SU-DHL-6 (cell line): ENCODE results near the gene RBMS3.

Experiments
- H2AFZ ChIP-seq: fragments of 200-600 bp; sonication (generic); 2 replicates; pipeline ENCODE4 v1.6.1; 2014; ENCODE audit warnings: low read depth, mild to moderate bottlenecking, moderate library complexity, mixed read lengths, antibody characterized with exemption, low read length; ENCODE audit not compliant: severe bottlenecking
- H3F3A ChIP-seq: fragments of 200-600 bp; shearing (Covaris generic); 2 replicates; pipeline ENCODE4 v1.6.0; 2016; ENCODE audit warnings: antibody characterized with exemption, mild to moderate bottlenecking; ENCODE audit not compliant: insufficient read depth
- H3K27ac ChIP-seq: fragments of 200-600 bp; sonication (generic); 2 replicates; pipeline ENCODE4 v1.5.1; 2016; ENCODE audit warnings: low read depth, mild to moderate bottlenecking, low read length, moderate library complexity, mixed read lengths
- H3K27me3 ChIP-seq: fragments of 200-600 bp; sonication (generic), shearing (Covaris generic); 2 replicates; pipeline ENCODE4 v1.6.0; 2014; ENCODE audit warnings: mild to moderate bottlenecking, low read length
- H3K36me3 ChIP-seq: fragments of 200-600 bp; sonication (generic); 2 replicates; pipeline ENCODE4 v1.6.1; 2014; ENCODE audit warnings: mild to moderate bottlenecking, low read length, mixed read lengths
- H3K4me2 ChIP-seq: fragments of 300-600, 200-600 bp; shearing (Covaris generic), sonication (generic); 2 replicates; pipeline ENCODE4 v1.6.0; 2014; ENCODE audit warnings: low read length, low read depth, mild to moderate bottlenecking; ENCODE audit not compliant: poor library complexity, severe bottlenecking
- H3K4me3 ChIP-seq: fragments of 200-600 bp; sonication (generic); 2 replicates; pipeline ENCODE4 v1.5.1; 2014; ENCODE audit warnings: antibody characterized with exemption, low read length, mild to moderate bottlenecking, mixed read lengths; ENCODE audit not compliant: insufficient read depth, poor library complexity, severe bottlenecking
- H3K79me2 ChIP-seq: fragments of 200-600 bp; sonication (generic); 2 replicates; pipeline ENCODE4 v1.6.1; 2014; ENCODE audit warnings: mild to moderate bottlenecking, low read length, moderate library complexity; ENCODE audit not compliant: insufficient read depth
- H3K9ac ChIP-seq: fragments of 200-600 bp; sonication (generic); 2 replicates; pipeline ENCODE4 v1.7.0; 2014; ENCODE audit warnings: mild to moderate bottlenecking, low read length
- H3K9me2 ChIP-seq: fragments of 200-600 bp; sonication (generic); replicated peaks from 2 replicates; pipeline ENCODE4 v1.6.1; 2014; ENCODE audit warnings: low read length; ENCODE audit not compliant: insufficient read depth
- H3K9me3 ChIP-seq: fragments of 200-600 bp; sonication (generic); 2 replicates; pipeline ENCODE4 v1.6.1; 2014; ENCODE audit warnings: low read length, mixed read lengths; ENCODE audit not compliant: insufficient read depth
- H4K20me1 ChIP-seq: fragments of 200-600 bp; sonication (generic); 2 replicates; pipeline ENCODE4 v1.6.1; 2014; ENCODE audit warnings: low read depth, mild to moderate bottlenecking, antibody characterized with exemption, low read length, moderate library complexity, mixed read lengths
- EZH2phosphoT487 ChIP-seq: fragments of 200-600 bp; sonication (generic), shearing (Covaris generic); conservative IDR thresholded peaks from 2 replicates; pipeline ENCODE4 v1.6.1; 2018; ENCODE audit warnings: mild to moderate bottlenecking, antibody characterized with exemption, low read length, moderate library complexity, mixed read lengths
- TF ChIP-seq, protein P1 (sequence below): fragments of 200-600 bp; sonication (generic); IDR thresholded peaks from one replicate; pipeline ENCODE4 v1.5.1; 2017; ENCODE audit warnings: antibody characterized with exemption, mild to moderate bottlenecking, low read length, moderate library complexity; ENCODE audit not compliant: insufficient read depth, poor library complexity, severe bottlenecking

RBMS3 gene

DNA sequence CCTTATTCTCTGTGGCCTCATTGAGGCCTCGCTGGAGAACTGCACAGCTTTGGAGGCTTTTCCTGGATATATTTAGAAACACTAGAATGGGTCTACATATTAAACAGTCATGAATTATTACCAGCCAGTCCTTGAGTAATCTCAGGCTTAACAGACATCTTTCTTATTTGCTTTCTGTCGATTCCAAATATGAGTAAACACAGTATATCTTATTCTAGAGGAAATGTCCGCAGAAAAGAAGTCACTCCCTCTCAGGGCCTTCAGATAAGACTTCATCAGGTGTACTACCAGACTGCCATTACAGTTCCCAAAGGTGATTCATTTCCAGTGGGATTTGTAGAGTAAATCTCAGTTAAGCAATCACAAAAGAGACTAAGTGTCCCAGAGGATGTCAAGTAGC is 310.7 kb downstream of the RBMS3 start:
- H3K27me3 ChIP-seq, result no peaks in the 10 kb centered on the region
- H3K36me3 ChIP-seq, result no peaks in the 10 kb centered on the region
- H3F3A ChIP-seq, result no peaks in the 10 kb centered on the region
- no peak overlapping the region for H3K4me2 ChIP-seq
- no peaks in the 10 kb centered on the region for H3K9me3 ChIP-seq
- no peak overlapping the region for H3K4me3 ChIP-seq
- no peaks in the 10 kb centered on the region for H4K20me1 ChIP-seq
- H2AFZ ChIP-seq, result no peak overlapping the region
- no peaks in the 10 kb centered on the region for H3K9me2 ChIP-seq
- no peaks in the 10 kb centered on the region for H3K79me2 ChIP-seq
- TF ChIP-seq, protein P1, sequence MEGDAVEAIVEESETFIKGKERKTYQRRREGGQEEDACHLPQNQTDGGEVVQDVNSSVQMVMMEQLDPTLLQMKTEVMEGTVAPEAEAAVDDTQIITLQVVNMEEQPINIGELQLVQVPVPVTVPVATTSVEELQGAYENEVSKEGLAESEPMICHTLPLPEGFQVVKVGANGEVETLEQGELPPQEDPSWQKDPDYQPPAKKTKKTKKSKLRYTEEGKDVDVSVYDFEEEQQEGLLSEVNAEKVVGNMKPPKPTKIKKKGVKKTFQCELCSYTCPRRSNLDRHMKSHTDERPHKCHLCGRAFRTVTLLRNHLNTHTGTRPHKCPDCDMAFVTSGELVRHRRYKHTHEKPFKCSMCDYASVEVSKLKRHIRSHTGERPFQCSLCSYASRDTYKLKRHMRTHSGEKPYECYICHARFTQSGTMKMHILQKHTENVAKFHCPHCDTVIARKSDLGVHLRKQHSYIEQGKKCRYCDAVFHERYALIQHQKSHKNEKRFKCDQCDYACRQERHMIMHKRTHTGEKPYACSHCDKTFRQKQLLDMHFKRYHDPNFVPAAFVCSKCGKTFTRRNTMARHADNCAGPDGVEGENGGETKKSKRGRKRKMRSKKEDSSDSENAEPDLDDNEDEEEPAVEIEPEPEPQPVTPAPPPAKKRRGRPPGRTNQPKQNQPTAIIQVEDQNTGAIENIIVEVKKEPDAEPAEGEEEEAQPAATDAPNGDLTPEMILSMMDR, result no peak
- TF ChIP-seq EZH2phosphoT487, result no peak
- no peak overlapping the region for H3K9ac ChIP-seq
- H3K27ac ChIP-seq, result no peak overlapping the region

DNA sequence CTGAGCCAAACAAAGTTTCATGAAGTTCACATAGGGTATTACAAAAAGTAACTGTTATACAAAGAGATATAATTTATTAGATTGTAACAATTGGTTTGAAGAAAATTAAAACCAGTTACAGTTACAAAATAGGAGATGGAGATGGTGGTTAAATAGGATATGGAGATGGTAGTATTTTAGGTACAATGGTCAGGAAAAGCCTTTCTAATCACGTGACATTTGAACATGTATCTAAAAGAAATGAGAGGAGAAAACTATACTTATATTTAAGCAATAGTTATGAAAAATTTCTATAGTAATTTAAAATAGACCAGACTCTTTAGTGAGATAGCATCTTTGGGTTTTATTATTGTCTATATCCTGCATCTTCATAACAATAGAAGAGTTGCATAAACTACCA is 312.9 kb downstream of the RBMS3 start:
- no peaks in the 10 kb centered on the region for H3K36me3 ChIP-seq
- H3K79me2 ChIP-seq, result no peaks in the 10 kb centered on the region
- H3K4me2 ChIP-seq, result no peak overlapping the region
- H3K4me3 ChIP-seq, result no peak overlapping the region
- no peaks in the 10 kb centered on the region for H4K20me1 ChIP-seq
- H3K9ac ChIP-seq, result no peak overlapping the region
- H2AFZ ChIP-seq, result no peak overlapping the region
- H3K9me2 ChIP-seq, result no peaks in the 10 kb centered on the region
- no peaks in the 10 kb centered on the region for H3F3A ChIP-seq
- no peak overlapping the region for H3K27ac ChIP-seq
- H3K27me3 ChIP-seq, result no peaks in the 10 kb centered on the region
- H3K9me3 ChIP-seq, result no peaks in the 10 kb centered on the region
- TF ChIP-seq, protein P1, result no peak
- no peak for TF ChIP-seq EZH2phosphoT487

DNA sequence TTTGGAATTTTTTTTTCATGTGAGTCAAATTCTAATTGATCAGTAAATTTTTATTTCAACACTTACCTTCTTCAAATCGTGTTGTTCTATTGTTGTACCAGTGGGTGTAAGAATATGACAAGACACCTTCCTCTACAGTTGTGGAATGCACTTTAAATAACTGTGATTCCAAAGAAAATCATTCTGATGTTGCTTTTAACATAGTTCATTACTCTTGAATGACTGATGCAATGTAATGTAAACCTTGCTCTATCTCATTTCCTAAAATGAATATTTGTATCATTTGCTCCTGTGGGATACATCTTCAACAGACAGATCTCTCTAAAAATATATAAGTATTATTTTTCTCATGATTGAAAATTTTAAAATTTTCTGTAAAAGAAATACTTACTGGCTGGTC is 313.4 kb downstream of the RBMS3 start:
- Histone ChIP-seq H3K27me3 (no peaks in the 10 kb centered on the region), H3K9me3 (no peaks in the 10 kb centered on the region), H3K9ac (no peak overlapping the region), H4K20me1 (no peaks in the 10 kb centered on the region), H3K27ac (no peak overlapping the region), H3K9me2 (no peaks in the 10 kb centered on the region), H3K36me3 (no peaks in the 10 kb centered on the region), H3K79me2 (no peaks in the 10 kb centered on the region), H2AFZ (no peak overlapping the region), H3K4me3 (no peak overlapping the region), H3F3A (no peaks in the 10 kb centered on the region), H3K4me2 (no peak overlapping the region)
- TF ChIP-seq, protein P1, result no peak
- TF ChIP-seq EZH2phosphoT487, result no peak
